HG03520 (cell line): ENCODE data around the gene STX5.
A peak's percentile ranks its signal among the peaks of the same experiment; 100 is the strongest.
"Not testable (repeated sequence)": the region's sequence is repeated elsewhere in the genome, so short reads cannot be mapped to it uniquely, and the experiment has no call there.

Source experiments
- ATAC-seq: cut with Tn5 transposase; IDR thresholded peaks from one replicate; pipeline ENCODE4 v1.9.1; 2021; ENCODE audit warnings: mild to moderate bottlenecking, moderate library complexity; ENCODE audit not compliant: unreplicated experiment

Gene STX5

DNA sequence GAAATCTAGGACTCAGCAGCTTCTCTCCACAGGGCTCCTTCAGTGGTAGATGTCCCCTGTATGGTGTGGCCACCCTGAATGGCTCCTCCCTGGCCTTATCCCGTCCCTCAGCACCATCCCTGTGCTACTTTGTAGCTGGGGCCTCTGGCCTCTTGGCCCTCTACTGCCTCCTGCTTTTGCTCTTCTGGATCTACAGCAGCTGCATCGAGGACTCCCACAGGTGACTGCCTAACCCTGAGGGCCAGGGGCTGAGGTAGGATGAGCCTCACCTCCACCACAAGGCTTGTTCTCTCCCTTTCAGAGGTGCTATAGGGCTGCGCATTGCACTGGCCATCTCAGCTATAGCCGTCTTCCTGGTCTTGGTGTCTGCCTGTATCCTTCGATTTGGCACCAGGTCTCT, 42.9 kb downstream of the STX5 start:
- no peak for ATAC-seq

DNA sequence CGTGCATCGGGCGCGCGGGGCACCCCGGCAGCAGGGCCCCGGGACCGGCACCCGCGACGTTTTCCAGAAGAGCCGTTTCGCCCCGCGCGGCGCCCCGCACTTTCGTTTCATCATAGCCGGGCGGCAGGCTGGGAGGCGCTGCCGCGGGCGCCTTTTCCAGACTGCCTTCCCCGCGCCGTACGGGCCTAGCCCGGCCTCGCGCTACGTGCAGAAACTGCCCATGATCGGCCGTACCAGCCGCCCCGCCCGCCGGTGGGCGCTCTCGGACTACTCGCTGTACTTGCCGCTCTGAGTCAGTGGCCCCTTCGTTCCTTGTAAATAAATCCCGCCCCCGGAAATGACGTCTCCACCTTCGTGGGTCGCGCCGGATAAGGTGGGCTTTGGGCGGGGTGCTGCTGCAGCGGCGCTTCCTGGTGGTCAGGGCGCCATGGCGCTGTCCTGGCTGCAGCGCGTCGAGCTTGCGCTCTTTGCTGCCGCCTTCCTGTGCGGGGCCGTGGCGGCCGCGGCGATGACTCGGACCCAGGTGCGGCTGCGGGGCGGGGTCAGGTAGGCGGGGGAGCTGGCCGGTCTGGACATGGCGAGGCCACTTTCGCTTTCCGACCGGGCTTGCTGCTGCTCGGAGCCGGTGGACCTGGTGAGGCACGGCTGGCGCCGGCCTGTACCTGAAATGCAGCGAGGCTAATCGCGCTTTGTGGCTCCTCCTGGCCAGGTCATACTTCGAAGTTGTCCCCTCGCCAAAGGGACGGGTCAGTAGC, 44.7 kb downstream of the STX5 start, which contains the start of gene TMEM179B:
TMEM179B (plus strand) TSS at position 398 of the 755 bp plus-strand sequence; CDS start at position 428, 30 bp downstream.
- peak; percentile 57 for ATAC-seq

DNA sequence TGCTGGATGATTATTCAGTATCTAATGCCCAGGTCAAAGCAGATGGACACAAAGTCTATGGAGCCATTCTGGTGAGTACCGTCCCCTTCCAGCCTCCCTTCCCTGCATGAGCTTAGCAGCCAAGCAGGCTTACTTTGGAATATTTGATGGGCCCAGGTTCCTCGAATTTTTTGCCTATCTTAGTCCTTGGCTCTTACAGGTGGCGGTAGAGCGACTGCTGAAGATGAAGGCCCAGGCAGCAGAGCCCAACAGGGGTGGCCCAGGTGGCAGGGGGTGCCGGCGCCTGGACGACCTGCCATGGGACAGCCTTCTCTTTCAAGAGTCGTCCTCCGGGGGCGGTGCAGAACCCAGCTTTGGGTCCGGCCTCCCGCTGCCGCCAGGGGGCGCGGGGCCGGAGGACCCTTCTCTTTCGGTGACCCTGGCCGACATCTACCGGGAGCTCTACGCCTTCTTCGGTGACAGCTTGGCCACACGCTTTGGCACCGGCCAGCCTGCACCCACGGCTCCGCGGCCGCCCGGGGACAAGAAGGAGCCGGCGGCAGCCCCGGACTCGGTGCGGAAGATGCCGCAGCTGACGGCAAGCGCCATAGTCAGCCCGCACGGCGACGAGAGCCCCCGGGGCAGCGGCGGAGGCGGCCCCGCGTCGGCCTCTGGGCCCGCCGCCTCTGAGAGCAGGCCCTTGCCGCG, 45.4 kb downstream of the STX5 start:
- peak; percentile 36 for ATAC-seq

DNA sequence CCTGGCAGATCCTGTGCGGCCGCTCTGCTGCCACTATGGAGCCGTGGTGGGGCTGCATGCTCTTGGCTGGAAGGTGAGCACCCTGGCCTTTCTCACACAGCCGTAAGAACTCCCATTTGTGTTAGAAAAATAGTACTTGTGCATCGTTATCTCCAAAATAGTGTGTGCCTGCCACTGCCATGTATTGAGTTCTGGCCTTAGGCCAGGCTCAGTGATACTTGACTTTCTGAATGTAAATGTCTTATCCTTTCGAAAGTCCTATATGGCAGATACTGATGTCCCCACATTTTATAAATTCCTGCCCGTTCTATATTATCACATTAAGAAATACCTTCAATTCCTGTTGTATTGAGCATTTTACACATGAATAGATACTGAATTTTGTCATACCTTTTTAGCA, 49.1 kb downstream of the STX5 start:
- ATAC-seq = no peak

DNA sequence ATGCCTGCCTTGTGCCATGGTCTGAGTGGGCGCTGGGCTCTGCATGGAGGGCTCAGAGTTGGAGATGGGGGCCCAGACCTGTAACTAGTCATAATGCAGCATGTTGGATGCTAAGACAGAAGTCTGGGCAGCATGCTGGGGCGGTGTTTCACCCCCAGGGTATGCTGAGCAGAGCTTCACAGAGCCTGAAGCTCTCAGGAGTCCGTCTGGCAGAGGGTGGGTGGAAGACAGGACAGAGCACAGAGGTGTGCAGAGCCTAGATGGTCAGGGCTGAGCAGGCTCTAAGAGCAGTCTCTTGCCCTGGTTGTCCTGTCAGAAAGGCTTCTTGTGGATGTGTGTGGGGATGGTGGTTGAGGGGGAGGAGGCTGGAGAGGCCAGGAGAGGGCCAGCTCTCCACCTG, 53.4 kb downstream of the STX5 start:
- no peak for ATAC-seq

DNA sequence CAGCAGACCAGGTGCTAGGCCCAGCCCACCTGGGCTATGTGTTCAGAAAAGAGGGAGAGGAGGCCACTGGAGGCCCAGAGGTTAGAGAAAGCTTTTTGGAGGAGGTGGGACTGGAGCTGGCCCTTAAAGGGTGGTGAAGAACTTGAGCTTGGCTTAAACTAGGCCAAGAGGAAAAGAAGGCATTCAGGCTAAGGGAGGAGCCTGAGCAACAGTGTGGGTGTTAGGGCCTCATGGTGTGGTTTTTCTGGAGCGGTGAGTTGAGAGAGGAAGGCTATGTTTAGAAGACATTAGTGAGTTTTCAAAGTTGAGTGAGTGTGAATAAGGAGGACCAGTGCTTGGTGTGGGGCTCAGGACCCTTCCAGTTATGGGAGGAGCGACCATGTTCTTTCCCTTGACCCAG, 54.5 kb downstream of the STX5 start:
- no peak for ATAC-seq

DNA sequence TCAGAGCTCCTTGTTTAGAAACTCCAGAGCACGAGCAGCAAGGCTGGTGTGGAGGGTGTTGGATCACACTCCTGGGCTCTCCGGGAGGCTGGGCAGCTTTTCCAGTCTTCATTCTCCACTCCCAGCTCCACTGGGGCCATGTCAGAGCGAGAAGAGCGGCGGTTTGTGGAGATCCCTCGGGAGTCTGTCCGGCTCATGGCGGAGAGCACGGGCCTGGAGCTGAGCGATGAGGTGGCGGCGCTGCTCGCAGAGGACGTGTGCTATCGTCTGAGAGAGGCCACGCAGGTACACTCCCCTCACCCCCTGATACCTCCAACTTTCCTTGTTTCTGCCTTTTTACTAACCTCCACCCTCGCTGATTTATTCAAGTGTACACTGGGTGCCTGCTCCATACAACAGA, 56.2 kb downstream of the STX5 start:
- ATAC-seq = no peak

DNA sequence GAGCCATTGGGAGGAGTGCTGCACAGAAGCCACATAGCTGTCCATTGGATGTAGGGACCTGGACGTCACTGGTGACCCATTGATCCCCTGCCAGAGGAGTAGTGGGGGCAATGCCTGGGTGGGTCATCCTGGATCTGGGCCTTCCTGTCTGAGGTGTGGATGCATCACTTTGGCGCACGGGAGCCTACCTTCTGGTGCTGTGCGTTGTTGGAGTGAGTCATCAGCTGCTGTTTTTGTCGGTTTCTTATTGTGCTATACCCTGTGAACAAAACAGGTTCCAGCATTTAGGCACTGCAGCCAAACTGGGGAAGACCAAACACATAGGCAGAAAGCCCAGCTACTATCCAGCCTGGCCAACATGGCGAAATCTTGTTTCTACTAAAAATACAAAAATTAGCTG, 57.4 kb downstream of the STX5 start:
- no peak for ATAC-seq

DNA sequence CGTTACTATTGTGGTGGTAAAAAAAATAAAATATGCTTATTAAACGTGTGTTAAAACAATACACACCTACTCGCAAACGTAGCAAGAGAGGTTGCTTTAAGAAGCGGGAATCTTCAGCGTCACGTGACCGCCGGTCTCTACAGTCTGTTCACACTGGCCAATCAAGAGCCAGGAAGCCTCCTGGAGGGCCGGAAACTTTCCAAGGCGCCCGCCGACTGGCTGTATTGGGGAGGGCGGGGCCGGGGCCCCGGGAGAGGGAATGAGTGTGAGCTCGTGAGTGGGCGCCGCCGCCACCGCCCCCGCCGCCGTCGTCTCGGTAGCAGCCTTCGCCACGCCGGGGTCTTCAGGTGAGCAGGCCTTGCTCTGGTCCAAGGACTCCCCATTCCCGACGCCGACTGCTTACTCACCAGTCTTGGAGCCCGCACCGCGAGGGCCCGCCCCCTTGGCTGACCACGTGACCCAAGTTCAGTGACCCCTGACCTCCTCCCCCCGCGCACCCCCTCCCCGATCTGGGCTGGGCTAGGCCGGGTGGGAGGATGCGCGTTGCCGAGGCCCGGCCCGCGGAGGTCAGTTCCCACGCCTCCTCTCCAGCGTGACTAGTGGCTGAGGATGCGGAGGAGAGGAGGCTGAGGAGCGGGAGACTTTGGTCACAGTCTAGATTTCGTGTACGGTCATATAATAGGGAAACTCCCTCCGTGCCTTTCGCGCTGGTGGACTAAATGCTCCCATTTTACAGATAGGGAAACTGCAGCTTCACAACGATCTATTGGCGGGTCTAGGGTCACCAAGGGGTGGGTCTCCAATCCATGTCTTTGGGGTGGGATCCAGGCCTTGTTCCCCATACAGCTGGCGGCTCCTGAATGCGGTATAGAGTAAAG, 60.5 kb downstream of the STX5 start, which contains the start of gene TAF6L:
TAF6L (plus strand) TSS at position 253 of the 878 bp plus-strand sequence. CDS start 4,388 bp downstream, outside the sequence.
- ATAC-seq = peak; percentile 70

DNA sequence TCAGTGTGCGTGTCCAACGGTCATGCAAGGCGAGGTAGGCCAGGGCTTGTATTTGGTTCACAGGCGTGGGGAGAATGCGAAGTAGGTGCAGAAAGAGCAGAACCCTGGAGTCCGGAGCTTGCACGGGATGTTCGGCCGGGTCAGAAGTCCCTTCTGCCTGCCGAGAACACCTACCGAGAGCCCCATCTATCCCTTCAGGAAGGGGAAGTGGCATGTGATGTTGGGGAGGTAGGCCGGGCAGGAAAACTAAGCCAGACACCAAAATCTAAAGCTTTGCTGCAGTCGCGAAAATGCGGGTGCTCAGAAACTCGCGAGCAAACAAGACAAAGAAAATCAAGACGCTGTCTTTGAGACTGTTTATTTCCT, 61.1 kb downstream of the STX5 start:
- no peak for ATAC-seq

DNA sequence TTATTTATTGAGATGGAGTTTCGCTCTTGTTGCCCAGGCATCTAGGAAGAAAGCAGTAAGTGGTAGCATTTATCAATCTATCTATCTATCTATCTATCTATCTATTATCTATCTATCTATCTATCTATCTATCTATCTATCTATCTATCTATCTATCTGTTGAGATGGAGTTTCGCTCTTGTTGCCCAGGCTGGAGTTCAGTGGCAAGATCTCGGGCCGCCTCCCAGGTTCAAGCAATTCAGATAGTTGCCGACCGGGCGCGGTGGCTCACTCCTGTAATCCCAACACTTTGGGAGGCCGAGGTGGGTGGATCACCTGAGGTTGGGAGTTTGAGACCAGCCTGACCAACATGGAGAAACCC, 71.0 kb downstream of the STX5 start:
- ATAC-seq = not testable (repeated sequence)

DNA sequence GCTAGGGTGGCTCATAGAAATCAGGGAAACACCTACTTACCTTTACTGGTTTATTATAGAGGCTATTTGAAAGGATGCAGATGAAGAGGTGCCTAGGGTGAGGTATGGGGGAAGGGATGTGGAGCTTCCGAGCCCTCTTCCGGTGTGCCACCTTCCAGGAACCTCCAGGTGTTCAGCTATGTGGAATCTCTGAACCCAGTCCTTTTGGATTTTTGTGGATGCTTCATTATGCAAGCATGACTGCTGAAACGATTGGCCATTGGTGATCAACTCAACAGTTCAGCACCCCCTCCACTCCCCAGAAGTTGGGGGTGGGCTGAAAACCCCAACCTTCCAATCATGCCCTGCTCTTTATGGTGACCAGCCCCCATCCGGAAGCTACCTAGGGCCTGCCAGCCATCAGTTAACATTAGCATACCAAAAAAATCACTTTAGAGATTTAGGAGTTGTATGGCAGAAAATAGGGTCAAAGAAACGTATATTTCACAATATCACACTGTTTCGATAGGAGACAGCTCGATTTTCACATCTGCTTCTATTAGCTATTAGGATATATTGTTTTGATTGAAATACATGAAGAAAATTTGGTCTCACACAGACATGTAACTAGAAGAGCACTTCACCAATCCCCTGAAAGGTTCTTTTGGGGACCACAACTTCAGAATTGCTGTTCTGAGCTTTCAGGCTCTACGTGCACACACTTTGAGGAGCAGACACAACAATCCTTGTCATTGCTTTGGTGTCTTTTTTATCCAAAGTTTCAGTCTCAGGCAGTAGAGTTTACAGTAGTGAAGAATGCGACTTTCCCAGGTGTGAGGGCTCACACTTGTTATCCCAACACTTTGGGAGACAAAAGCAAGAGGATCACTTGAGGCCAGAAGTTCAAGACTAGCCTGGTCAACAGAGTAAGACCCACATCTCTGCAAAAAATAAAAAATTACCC, 73.7 kb downstream of the STX5 start:
- ATAC-seq = no peak
